Neural progenitor cell (in vitro differentiated cells): Measurements from ENCODE around the gene TPCN2. TPM values are rescaled to one million over a fixed set of nuclear protein-coding genes. Genes with fewer than 3 reads are reported as not detected.

ENCODE experiments used
- DNase-seq: peaks from one replicate; pipeline ENCODE4 v3.0.0-alpha.2; 2016; ENCODE audit warnings: low spot score
- H2AFZ ChIP-seq: fragments of 200-600 bp; sonication (generic); replicated peaks from 2 replicates; pipeline ENCODE4 v1.6.1; 2016; ENCODE audit warnings: antibody characterized with exemption
- H3F3A ChIP-seq: fragments of 200-600 bp; sonication (generic); 2 replicates; pipeline ENCODE4 v1.6.1; 2016; ENCODE audit warnings: antibody characterized with exemption, low read depth
- H3K27ac ChIP-seq: fragments of 200-600 bp; sonication (generic); 2 replicates; pipeline ENCODE4 v1.5.1; 2016; ENCODE audit warnings: mild to moderate bottlenecking
- H3K27me3 ChIP-seq: fragments of 200-600 bp; sonication (generic); 2 replicates; pipeline ENCODE4 v1.6.1; 2016; ENCODE audit warnings: mild to moderate bottlenecking, moderate library complexity
- H3K36me3 ChIP-seq: fragments of 200-600 bp; sonication (generic); 2 replicates; pipeline ENCODE4 v1.5.1; 2016
- H3K4me1 ChIP-seq: fragments of 200-600 bp; sonication (generic); 2 replicates; pipeline ENCODE4 v1.6.1; 2016; ENCODE audit warnings: mixed run types
- H3K4me2 ChIP-seq: fragments of 200-600 bp; sonication (generic); 2 replicates; pipeline ENCODE4 v1.6.1; 2016
- H3K4me3 ChIP-seq: fragments of 200-600 bp; sonication (generic); 2 replicates; pipeline ENCODE4 v1.5.1; 2016
- H3K79me2 ChIP-seq: fragments of 200-600 bp; sonication (generic); 2 replicates; pipeline ENCODE4 v1.6.1; 2016; ENCODE audit warnings: low read depth
- H3K9ac ChIP-seq: fragments of 200-600 bp; sonication (generic); 2 replicates; pipeline ENCODE4 v1.6.1; 2016
- H3K9me3 ChIP-seq: fragments of 200-600 bp; sonication (generic); 2 replicates; pipeline ENCODE4 v1.5.1; 2016; ENCODE audit warnings: low read depth
- H4K20me1 ChIP-seq: fragments of 200-600 bp; sonication (generic); 2 replicates; pipeline ENCODE4 v1.6.1; 2016; ENCODE audit warnings: low read depth
- H3K27ac Mint-ChIP-seq: 3 replicates; pipeline ENCODE4 v1.8.0; 2021; ENCODE audit warnings: mixed read lengths
- H3K27me3 Mint-ChIP-seq: 2 replicates; pipeline ENCODE4 v1.8.0; 2022; ENCODE audit warnings: low read depth, mild to moderate bottlenecking, inconsistent platforms, moderate library complexity, mixed read lengths; ENCODE audit not compliant: insufficient read depth
- H3K36me3 Mint-ChIP-seq: 3 replicates; pipeline ENCODE4 v1.8.0; 2021; ENCODE audit warnings: mixed read lengths
- H3K4me1 Mint-ChIP-seq: 3 replicates; pipeline ENCODE4 v1.8.0; 2021; ENCODE audit warnings: mixed read lengths
- H3K4me3 Mint-ChIP-seq: 3 replicates; pipeline ENCODE4 v1.8.0; 2021; ENCODE audit warnings: mild to moderate bottlenecking, moderate library complexity, mixed read lengths
- H3K9me3 Mint-ChIP-seq: 3 replicates; pipeline ENCODE4 v1.8.0; 2020; ENCODE audit warnings: mixed read lengths
- EZH2 ChIP-seq: fragments of 200-600 bp; sonication (generic); IDR thresholded peaks from 2 replicates; pipeline ENCODE4 v1.6.1; 2017; ENCODE audit warnings: antibody characterized with exemption, mild to moderate bottlenecking, moderate library complexity
- EZH2phosphoT487 ChIP-seq: fragments of 200-600 bp; sonication (generic); IDR thresholded peaks from 2 replicates; pipeline ENCODE4 v1.6.1; 2017; ENCODE audit warnings: antibody characterized with exemption
- total RNA-seq: library from RNA; depleted of rRNA; stranded (reverse); fragments of >200 nt; gene quantifications from 2 replicates; pipeline ENCODE4 v1.2.3, GENCODE V29; 2015; ENCODE audit warnings: low replicate concordance
- TF ChIP-seq, protein P1 (sequence below): fragments of 200-600 bp; sonication (generic); IDR thresholded peaks from 2 replicates; pipeline ENCODE4 v1.5.1; 2017; ENCODE audit warnings: antibody characterized with exemption, mild to moderate bottlenecking

The TPCN2 gene
- total RNA-seq, 1 donor from 2014 or later, result 7.2 TPM

DNA sequence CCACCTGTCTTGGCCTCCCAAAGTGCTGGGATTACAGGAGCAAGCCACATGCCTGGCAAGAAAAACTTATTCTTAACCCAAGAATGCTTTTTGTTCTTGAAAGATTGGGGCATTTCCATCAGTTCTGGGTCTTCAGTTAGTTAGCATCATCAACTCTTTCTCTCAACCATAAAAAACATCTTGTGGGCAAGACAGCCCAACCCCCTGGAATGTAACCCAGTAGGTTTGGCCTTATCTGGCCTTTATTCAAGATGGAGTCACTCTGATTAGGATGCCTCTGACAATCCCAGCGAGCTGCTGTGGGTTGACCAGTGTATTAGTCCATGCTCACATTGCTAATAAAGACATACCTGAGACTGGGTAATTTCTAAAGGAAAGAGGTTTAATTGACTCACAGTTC, 9.2 kb upstream of the TPCN2 start:
- Histone ChIP-seq H3K4me2 (no peak overlapping the region), H3K36me3 (no peaks in the 10 kb centered on the region), H3K9me3 (no peaks in the 10 kb centered on the region), H3F3A (no peaks in the 10 kb centered on the region), H3K79me2 (no peaks in the 10 kb centered on the region), H3K27me3 (no peaks in the 10 kb centered on the region), H3K27ac (no peak overlapping the region), H3K9ac (no peak overlapping the region), H4K20me1 (no peaks in the 10 kb centered on the region), H3K4me1 (peaks cover 10% of the 10 kb centered on the region), H2AFZ (no peak overlapping the region), H3K4me3 (no peak overlapping the region)
- no peak overlapping the region for H3K27ac Mint-ChIP-seq
- no peak for DNase-seq
- no peaks in the 10 kb centered on the region for H3K36me3 Mint-ChIP-seq
- peaks cover 5% of the 10 kb centered on the region for H3K27me3 Mint-ChIP-seq
- TF ChIP-seq EZH2phosphoT487 (no peak), EZH2 (no peak)
- TF ChIP-seq, protein P1, sequence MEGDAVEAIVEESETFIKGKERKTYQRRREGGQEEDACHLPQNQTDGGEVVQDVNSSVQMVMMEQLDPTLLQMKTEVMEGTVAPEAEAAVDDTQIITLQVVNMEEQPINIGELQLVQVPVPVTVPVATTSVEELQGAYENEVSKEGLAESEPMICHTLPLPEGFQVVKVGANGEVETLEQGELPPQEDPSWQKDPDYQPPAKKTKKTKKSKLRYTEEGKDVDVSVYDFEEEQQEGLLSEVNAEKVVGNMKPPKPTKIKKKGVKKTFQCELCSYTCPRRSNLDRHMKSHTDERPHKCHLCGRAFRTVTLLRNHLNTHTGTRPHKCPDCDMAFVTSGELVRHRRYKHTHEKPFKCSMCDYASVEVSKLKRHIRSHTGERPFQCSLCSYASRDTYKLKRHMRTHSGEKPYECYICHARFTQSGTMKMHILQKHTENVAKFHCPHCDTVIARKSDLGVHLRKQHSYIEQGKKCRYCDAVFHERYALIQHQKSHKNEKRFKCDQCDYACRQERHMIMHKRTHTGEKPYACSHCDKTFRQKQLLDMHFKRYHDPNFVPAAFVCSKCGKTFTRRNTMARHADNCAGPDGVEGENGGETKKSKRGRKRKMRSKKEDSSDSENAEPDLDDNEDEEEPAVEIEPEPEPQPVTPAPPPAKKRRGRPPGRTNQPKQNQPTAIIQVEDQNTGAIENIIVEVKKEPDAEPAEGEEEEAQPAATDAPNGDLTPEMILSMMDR, result no peak
- peaks cover 1% of the 10 kb centered on the region for H3K9me3 Mint-ChIP-seq
- peaks cover 24% of the 10 kb centered on the region for H3K4me1 Mint-ChIP-seq
- no peak overlapping the region for H3K4me3 Mint-ChIP-seq

DNA sequence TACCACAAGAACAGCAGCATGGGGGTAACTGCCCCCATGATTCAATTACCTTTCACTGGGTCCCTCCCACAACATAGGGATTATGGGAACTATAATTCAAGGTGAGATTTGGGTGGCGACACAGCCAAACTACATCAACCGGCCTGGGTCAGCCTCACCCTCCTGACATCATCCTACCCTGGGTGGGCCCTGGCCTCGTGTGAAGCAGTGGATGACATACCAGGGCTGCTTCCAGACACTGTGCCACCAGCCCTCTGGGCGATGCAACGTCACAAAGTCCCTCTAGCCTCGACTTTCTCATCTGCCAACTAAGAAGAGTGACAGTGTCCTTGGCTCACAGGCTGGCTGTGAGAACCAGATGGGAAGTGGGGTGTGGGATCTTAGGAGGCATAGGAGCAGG, 8.7 kb upstream of the TPCN2 start:
- no peak overlapping the region for H3K9ac ChIP-seq
- DNase-seq, result no peak
- H3K4me3 Mint-ChIP-seq, result no peak overlapping the region
- no peak overlapping the region for H3K4me2 ChIP-seq
- H3K4me1 ChIP-seq, result peaks cover 12% of the 10 kb centered on the region
- H3K27me3 ChIP-seq, result no peaks in the 10 kb centered on the region
- H3F3A ChIP-seq, result no peaks in the 10 kb centered on the region
- H3K4me1 Mint-ChIP-seq, result peaks cover 27% of the 10 kb centered on the region
- TF ChIP-seq EZH2phosphoT487 (no peak), EZH2 (no peak)
- TF ChIP-seq, protein P1, result no peak
- H3K36me3 ChIP-seq, result no peaks in the 10 kb centered on the region
- H3K27me3 Mint-ChIP-seq, result peaks cover 4% of the 10 kb centered on the region
- H3K4me3 ChIP-seq, result no peak overlapping the region
- no peak overlapping the region for H2AFZ ChIP-seq
- H3K27ac Mint-ChIP-seq, result peak overlapping the region; percentile 72
- H3K27ac ChIP-seq, result no peak overlapping the region
- H3K36me3 Mint-ChIP-seq, result no peaks in the 10 kb centered on the region
- H3K9me3 Mint-ChIP-seq, result peaks cover 1% of the 10 kb centered on the region
- no peaks in the 10 kb centered on the region for H3K9me3 ChIP-seq
- H3K79me2 ChIP-seq, result no peaks in the 10 kb centered on the region
- no peaks in the 10 kb centered on the region for H4K20me1 ChIP-seq

DNA sequence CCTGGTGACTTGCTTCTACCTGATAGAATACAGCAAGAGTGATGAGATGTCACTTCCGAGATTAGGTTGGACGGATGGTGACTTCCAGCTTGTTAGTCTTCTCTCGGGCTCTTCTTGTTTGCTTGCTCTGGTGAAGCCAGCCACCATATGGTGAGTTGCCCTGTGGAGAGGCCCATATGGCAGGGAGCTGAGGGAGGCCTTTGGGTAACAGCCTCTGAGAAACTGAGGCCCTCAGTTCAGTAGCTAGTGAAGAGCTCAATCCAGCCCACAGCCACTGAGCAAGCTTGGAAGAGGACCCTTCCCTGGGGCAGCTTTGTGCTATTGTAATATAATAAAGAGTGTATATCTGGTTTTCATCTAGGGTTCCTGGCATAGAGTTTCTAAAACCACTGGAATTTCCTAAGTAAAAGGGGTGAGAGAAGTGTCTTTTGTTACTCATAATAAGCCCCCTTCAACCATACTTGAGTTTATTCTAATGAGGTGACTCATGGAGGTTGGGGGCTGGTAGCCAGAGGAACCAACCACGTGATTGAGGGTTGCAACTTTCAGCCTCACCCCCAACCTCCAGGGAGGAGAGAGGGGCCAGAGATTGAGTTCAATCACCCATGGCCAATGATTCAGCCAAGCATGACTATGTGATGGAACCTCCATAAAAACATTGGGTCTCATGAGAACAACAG, 8.0 kb upstream of the TPCN2 start:
- no peaks in the 10 kb centered on the region for H3K27me3 ChIP-seq
- no peak overlapping the region for H3K4me2 ChIP-seq
- peak overlapping the region; percentile 72 for H3K27ac Mint-ChIP-seq
- H3K36me3 ChIP-seq, result no peaks in the 10 kb centered on the region
- TF ChIP-seq EZH2, result no peak
- TF ChIP-seq EZH2phosphoT487, result no peak
- TF ChIP-seq, protein P1, result no peak
- peaks cover 1% of the 10 kb centered on the region for H3K9me3 Mint-ChIP-seq
- no peaks in the 10 kb centered on the region for H3K9me3 ChIP-seq
- H3F3A ChIP-seq, result no peaks in the 10 kb centered on the region
- H3K4me3 ChIP-seq, result no peak overlapping the region
- no peak for DNase-seq
- peaks cover 2% of the 10 kb centered on the region for H3K27me3 Mint-ChIP-seq
- no peak overlapping the region for H2AFZ ChIP-seq
- no peak overlapping the region for H3K27ac ChIP-seq
- peaks cover 6% of the 10 kb centered on the region for H3K4me1 ChIP-seq
- no peak overlapping the region for H3K4me3 Mint-ChIP-seq
- no peaks in the 10 kb centered on the region for H3K36me3 Mint-ChIP-seq
- H3K9ac ChIP-seq, result no peak overlapping the region
- H3K4me1 Mint-ChIP-seq, result peaks cover 27% of the 10 kb centered on the region
- H3K79me2 ChIP-seq, result no peaks in the 10 kb centered on the region
- no peaks in the 10 kb centered on the region for H4K20me1 ChIP-seq
